GM19099 (cell line): ENCODE measurements around the gene DOLK.

Source experiments
- POLR2A ChIP-seq: IDR thresholded peaks from 3 replicates; pipeline ENCODE4 v1.6.1; 2011; ENCODE audit warnings: low read depth; ENCODE audit not compliant: insufficient read length; ENCODE audit errors: extremely low read depth

The DOLK gene

GRCh38 chr9:128901379-128901778 is 46.0 kb downstream of the DOLK start:
- TF ChIP-seq POLR2A = no peak

GRCh38 chr9:128899566-128900322 is 47.7 kb downstream of the DOLK start:
- TF ChIP-seq POLR2A = no peak

GRCh38 chr9:128898845-128899565 is 48.4 kb downstream of the DOLK start:
- no peak for TF ChIP-seq POLR2A

GRCh38 chr9:128898382-128898781 is 49.0 kb downstream of the DOLK start:
- no peak for TF ChIP-seq POLR2A

GRCh38 chr9:128895556-128895955 is 51.8 kb downstream of the DOLK start:
- TF ChIP-seq POLR2A = no peak
